Peyer's patch (tissue), 4 donors: ENCODE data around the gene HCFC1.

Experiments
- POLR2A ChIP-seq, 2 donors: fragments of 450-650 bp; IDR thresholded peaks; one replicate each; pipeline ENCODE4 v1.5.1; 2017; ENCODE audit warnings: antibody characterized with exemption in 2 of 2, mild to moderate bottlenecking in 2 of 2, moderate library complexity in 2 of 2
- TF ChIP-seq, protein P1 (sequence below), 6 experiments: fragments of 450-650 bp in 4 of 6; fragments of 200-600 bp in 2 of 6; sonication (generic) in 1 of 6; IDR thresholded peaks; one replicate each; pipeline ENCODE4 v1.5.1; 2017 to 2019; ENCODE audit warnings: antibody characterized with exemption in 6 of 6, mild to moderate bottlenecking in 3 of 6, moderate library complexity in 1 of 6

DNA sequence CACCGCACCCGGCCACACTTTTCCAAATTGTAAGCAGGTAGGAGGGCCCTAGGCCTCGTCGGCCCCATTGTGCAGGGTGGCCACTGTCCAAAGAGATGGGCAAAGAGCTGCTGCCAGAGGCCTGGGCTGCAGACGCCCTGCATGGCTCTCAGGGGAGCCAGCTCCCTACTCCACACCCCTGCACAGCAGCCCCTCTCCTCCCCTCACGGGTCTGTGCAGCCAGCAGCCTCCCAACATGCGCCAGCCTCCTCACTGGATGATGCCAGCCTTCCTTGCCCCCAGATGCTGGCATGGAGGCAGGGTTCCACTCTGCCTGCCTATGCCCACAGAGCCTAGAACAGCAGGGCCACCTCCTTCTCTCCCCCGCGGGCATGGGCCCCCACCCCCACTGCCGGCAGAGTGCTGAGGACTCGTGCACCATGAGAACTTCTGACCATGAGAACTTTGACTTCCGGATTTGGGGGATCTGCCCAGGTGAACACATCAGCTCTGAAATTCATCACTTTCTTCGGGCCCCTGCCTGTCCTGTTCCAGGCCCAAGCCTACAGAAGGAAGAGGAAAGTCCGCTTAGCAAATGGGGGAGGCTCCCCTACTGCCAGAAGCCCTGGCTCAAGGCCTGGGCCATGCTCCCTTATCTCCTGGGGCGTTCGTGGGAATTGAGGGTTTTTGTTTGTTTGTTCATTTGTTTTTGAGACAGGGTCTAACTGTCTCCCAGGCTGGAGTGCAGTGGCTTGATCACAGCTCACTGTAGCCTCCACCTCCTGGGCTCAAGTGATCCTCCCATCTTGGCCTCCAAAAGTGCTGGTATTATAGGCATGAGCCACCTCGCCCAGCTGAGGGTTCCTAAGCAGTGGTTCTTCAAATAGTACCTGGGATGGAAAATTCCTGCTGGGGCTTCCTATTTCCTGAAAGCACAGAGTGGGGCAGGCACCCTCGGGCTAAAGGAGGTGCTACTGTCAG lies 40.0 kb upstream of the HCFC1 start:
- TF ChIP-seq, protein P1, sequence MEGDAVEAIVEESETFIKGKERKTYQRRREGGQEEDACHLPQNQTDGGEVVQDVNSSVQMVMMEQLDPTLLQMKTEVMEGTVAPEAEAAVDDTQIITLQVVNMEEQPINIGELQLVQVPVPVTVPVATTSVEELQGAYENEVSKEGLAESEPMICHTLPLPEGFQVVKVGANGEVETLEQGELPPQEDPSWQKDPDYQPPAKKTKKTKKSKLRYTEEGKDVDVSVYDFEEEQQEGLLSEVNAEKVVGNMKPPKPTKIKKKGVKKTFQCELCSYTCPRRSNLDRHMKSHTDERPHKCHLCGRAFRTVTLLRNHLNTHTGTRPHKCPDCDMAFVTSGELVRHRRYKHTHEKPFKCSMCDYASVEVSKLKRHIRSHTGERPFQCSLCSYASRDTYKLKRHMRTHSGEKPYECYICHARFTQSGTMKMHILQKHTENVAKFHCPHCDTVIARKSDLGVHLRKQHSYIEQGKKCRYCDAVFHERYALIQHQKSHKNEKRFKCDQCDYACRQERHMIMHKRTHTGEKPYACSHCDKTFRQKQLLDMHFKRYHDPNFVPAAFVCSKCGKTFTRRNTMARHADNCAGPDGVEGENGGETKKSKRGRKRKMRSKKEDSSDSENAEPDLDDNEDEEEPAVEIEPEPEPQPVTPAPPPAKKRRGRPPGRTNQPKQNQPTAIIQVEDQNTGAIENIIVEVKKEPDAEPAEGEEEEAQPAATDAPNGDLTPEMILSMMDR (IDR thresholded peaks at IDR 0.05), result no peak
- TF ChIP-seq POLR2A (IDR thresholded peaks at IDR 0.05), result no peak
